ENCODE data around the gene SLC23A2.

Gene SLC23A2

GRCh38 chr20:4966826-4967751 is 34.2 kb downstream of the SLC23A2 start:
- DNase-seq (ENCODE audit: low read depth in 2 of 2) = no peak

- DNase-seq (ENCODE audit: low read depth in 2 of 2) = no peak
Measured at GRCh38 chr20:4962241-4962855, 39.0 kb downstream of the SLC23A2 start.

- no peak for DNase-seq (ENCODE audit: low read depth in 2 of 2)
Measured at GRCh38 chr20:4961746-4962145, 39.6 kb downstream of the SLC23A2 start.

GRCh38 chr20:4959592-4959991 is 41.7 kb downstream of the SLC23A2 start:
- no peak for DNase-seq (ENCODE audit: low read depth in 2 of 2)

GRCh38 chr20:4957939-4958362 is 43.4 kb downstream of the SLC23A2 start:
- no peak for DNase-seq (ENCODE audit: low read depth in 2 of 2)

GRCh38 chr20:4957187-4957586 is 44.1 kb downstream of the SLC23A2 start:
- no peak for DNase-seq (ENCODE audit: low read depth in 2 of 2)

- no peak for DNase-seq (ENCODE audit: low read depth in 2 of 2)
Measured at GRCh38 chr20:4956200-4956810, 45.0 kb downstream of the SLC23A2 start.

- no peak for DNase-seq (ENCODE audit: low read depth in 2 of 2)
Measured at GRCh38 chr20:4953881-4954280, 47.4 kb downstream of the SLC23A2 start.

GRCh38 chr20:4952229-4952628 is 49.1 kb downstream of the SLC23A2 start:
- DNase-seq (ENCODE audit: low read depth in 2 of 2) = no peak

- no peak for DNase-seq (ENCODE audit: low read depth in 2 of 2)
Measured at GRCh38 chr20:4951299-4951698, 50.0 kb downstream of the SLC23A2 start.

GRCh38 chr20:4950841-4951240 is 50.5 kb downstream of the SLC23A2 start:
- no peak for DNase-seq (ENCODE audit: low read depth in 2 of 2)

- no peak for DNase-seq (ENCODE audit: low read depth in 2 of 2)
Measured at GRCh38 chr20:4950437-4950836, 50.9 kb downstream of the SLC23A2 start.

- DNase-seq (ENCODE audit: low read depth in 2 of 2) = no peak
Measured at GRCh38 chr20:4949833-4950178, 51.5 kb downstream of the SLC23A2 start.

GRCh38 chr20:4947817-4948559 is 53.3 kb downstream of the SLC23A2 start:
- DNase-seq (ENCODE audit: low read depth in 2 of 2) = no peak

GRCh38 chr20:4946986-4947385 is 54.3 kb downstream of the SLC23A2 start:
- no peak for DNase-seq (ENCODE audit: low read depth in 2 of 2)

GRCh38 chr20:4946585-4946984 is 54.7 kb downstream of the SLC23A2 start:
- no peak for DNase-seq (ENCODE audit: low read depth in 2 of 2)

- no peak for DNase-seq (ENCODE audit: low read depth in 2 of 2)
Measured at GRCh38 chr20:4944518-4945313, 56.6 kb downstream of the SLC23A2 start.

GRCh38 chr20:4942331-4942730 is 59.0 kb downstream of the SLC23A2 start:
- DNase-seq (ENCODE audit: low read depth in 2 of 2) = no peak

GRCh38 chr20:4937407-4938319 is 63.6 kb downstream of the SLC23A2 start:
- no peak for DNase-seq (ENCODE audit: low read depth in 2 of 2)

- DNase-seq (ENCODE audit: low read depth in 2 of 2) = no peak
Measured at GRCh38 chr20:4936851-4937406, 64.4 kb downstream of the SLC23A2 start.
